Stimulated activated naive CD8-positive, alpha-beta T cell treated with anti-CD3 and anti-CD28 coated beads, Interleukin-15, Interleukin-2, amounts not matched to agents 100 ng/mL and 50 ng/mL, for 24 hours (primary cell): ENCODE data around the gene SHFL.
A peak's percentile ranks its signal among the peaks of the same experiment; 100 is the strongest.

Source experiments
- H3K27ac Mint-ChIP-seq: one replicate; pipeline ENCODE4 v1.8.0; 2021; ENCODE audit warnings: mild to moderate bottlenecking, mixed read lengths
- H3K27me3 Mint-ChIP-seq: one replicate; pipeline ENCODE4 v1.8.0; 2021; ENCODE audit warnings: mixed read lengths
- H3K36me3 Mint-ChIP-seq: one replicate; pipeline ENCODE4 v1.8.0; 2021; ENCODE audit warnings: low read depth, mixed read lengths
- H3K4me1 Mint-ChIP-seq: one replicate; pipeline ENCODE4 v1.8.0; 2021; ENCODE audit warnings: low read depth, mixed read lengths
- H3K4me3 Mint-ChIP-seq: one replicate; pipeline ENCODE4 v1.8.0; 2021; ENCODE audit warnings: mild to moderate bottlenecking, mixed read lengths
- H3K9me3 Mint-ChIP-seq: one replicate; pipeline ENCODE4 v1.8.0; 2021; ENCODE audit warnings: mixed read lengths

Gene SHFL

GRCh38 chr19:10095948-10096614 lies 10.0 kb downstream of the SHFL start:
- Mint-ChIP-seq H3K9me3 (no peaks in the 10 kb centered on the region), H3K27ac (peak overlapping the region; percentile 70), H3K4me1 (peaks cover 38% of the 10 kb centered on the region), H3K36me3 (peaks cover 30% of the 10 kb centered on the region), H3K27me3 (no peaks in the 10 kb centered on the region), H3K4me3 (peak overlapping the region; percentile 55)

- peak overlapping the region; percentile 47 for H3K4me3 Mint-ChIP-seq
- H3K27me3 Mint-ChIP-seq: no peaks in the 10 kb centered on the region
- peaks cover 43% of the 10 kb centered on the region for H3K4me1 Mint-ChIP-seq
- peak overlapping the region; percentile 63 for H3K27ac Mint-ChIP-seq
- peaks cover 28% of the 10 kb centered on the region for H3K36me3 Mint-ChIP-seq
- H3K9me3 Mint-ChIP-seq: no peaks in the 10 kb centered on the region
Measured at GRCh38 chr19:10096615-10096963, 10.5 kb downstream of the SHFL start.

GRCh38 chr19:10100163-10100785 lies 14.2 kb downstream of the SHFL start:
- peaks cover 3% of the 10 kb centered on the region for H3K36me3 Mint-ChIP-seq
- H3K4me3 Mint-ChIP-seq: peak overlapping the region; percentile 63
- H3K27me3 Mint-ChIP-seq: no peaks in the 10 kb centered on the region
- H3K9me3 Mint-ChIP-seq: no peaks in the 10 kb centered on the region
- H3K4me1 Mint-ChIP-seq: peaks cover 77% of the 10 kb centered on the region
- peak overlapping the region; percentile 85 for H3K27ac Mint-ChIP-seq

GRCh38 chr19:10102787-10103236 lies 16.7 kb downstream of the SHFL start:
- Mint-ChIP-seq H3K36me3 (peaks cover 16% of the 10 kb centered on the region), H3K27ac (peak overlapping the region; percentile 98), H3K9me3 (no peaks in the 10 kb centered on the region), H3K27me3 (no peaks in the 10 kb centered on the region), H3K4me1 (peaks cover 84% of the 10 kb centered on the region), H3K4me3 (peak overlapping the region; percentile 75)

GRCh38 chr19:10104130-10104513 lies 18.0 kb downstream of the SHFL start:
- peaks cover 86% of the 10 kb centered on the region for H3K4me1 Mint-ChIP-seq
- H3K27me3 Mint-ChIP-seq: no peaks in the 10 kb centered on the region
- peak overlapping the region; percentile 100 for H3K27ac Mint-ChIP-seq
- H3K36me3 Mint-ChIP-seq: peaks cover 28% of the 10 kb centered on the region
- no peaks in the 10 kb centered on the region for H3K9me3 Mint-ChIP-seq
- peak overlapping the region; percentile 95 for H3K4me3 Mint-ChIP-seq

- H3K4me3 Mint-ChIP-seq: peak overlapping the region; percentile 95
- H3K36me3 Mint-ChIP-seq: peaks cover 32% of the 10 kb centered on the region
- H3K27ac Mint-ChIP-seq: peak overlapping the region; percentile 100
- no peaks in the 10 kb centered on the region for H3K27me3 Mint-ChIP-seq
- H3K9me3 Mint-ChIP-seq: no peaks in the 10 kb centered on the region
- peaks cover 88% of the 10 kb centered on the region for H3K4me1 Mint-ChIP-seq
Measured at GRCh38 chr19:10104665-10105508, 18.8 kb downstream of the SHFL start.

GRCh38 chr19:10105509-10106099 lies 19.5 kb downstream of the SHFL start:
- H3K4me1 Mint-ChIP-seq: peaks cover 91% of the 10 kb centered on the region
- peak overlapping the region; percentile 95 for H3K4me3 Mint-ChIP-seq
- no peaks in the 10 kb centered on the region for H3K27me3 Mint-ChIP-seq
- peak overlapping the region; percentile 100 for H3K27ac Mint-ChIP-seq
- peaks cover 38% of the 10 kb centered on the region for H3K36me3 Mint-ChIP-seq
- H3K9me3 Mint-ChIP-seq: no peaks in the 10 kb centered on the region

GRCh38 chr19:10106100-10106936 lies 20.2 kb downstream of the SHFL start, which contains the start of gene PPAN:
PPAN (plus strand) TSS chr19:10106362; CDS start chr19:10106395, 33 bp downstream.
- Mint-ChIP-seq H3K9me3 (no peaks in the 10 kb centered on the region), H3K4me1 (peaks cover 91% of the 10 kb centered on the region), H3K4me3 (peak within 1 kb of the TSS; percentile 95), H3K27me3 (no peaks in the 10 kb centered on the region), H3K27ac (peak within 1 kb of the TSS; percentile 100), H3K36me3 (peaks cover 43% of the 10 kb centered on the region)

- peak overlapping the region; percentile 95 for H3K4me3 Mint-ChIP-seq
- no peaks in the 10 kb centered on the region for H3K9me3 Mint-ChIP-seq
- peak overlapping the region; percentile 100 for H3K27ac Mint-ChIP-seq
- peaks cover 92% of the 10 kb centered on the region for H3K4me1 Mint-ChIP-seq
- H3K36me3 Mint-ChIP-seq: peaks cover 49% of the 10 kb centered on the region
- no peaks in the 10 kb centered on the region for H3K27me3 Mint-ChIP-seq
Measured at GRCh38 chr19:10107254-10107653, 21.1 kb downstream of the SHFL start.

GRCh38 chr19:10107817-10108367 lies 21.8 kb downstream of the SHFL start:
- peaks cover 52% of the 10 kb centered on the region for H3K36me3 Mint-ChIP-seq
- H3K4me3 Mint-ChIP-seq: peak overlapping the region; percentile 95
- H3K9me3 Mint-ChIP-seq: no peaks in the 10 kb centered on the region
- H3K27me3 Mint-ChIP-seq: no peaks in the 10 kb centered on the region
- H3K27ac Mint-ChIP-seq: peak overlapping the region; percentile 100
- H3K4me1 Mint-ChIP-seq: peaks cover 92% of the 10 kb centered on the region

GRCh38 chr19:10109528-10109927 lies 23.4 kb downstream of the SHFL start:
- H3K9me3 Mint-ChIP-seq: no peaks in the 10 kb centered on the region

GRCh38 chr19:10110076-10110971 lies 24.2 kb downstream of the SHFL start:
- Mint-ChIP-seq H3K9me3 (no peaks in the 10 kb centered on the region), H3K27me3 (no peaks in the 10 kb centered on the region), H3K36me3 (peaks cover 62% of the 10 kb centered on the region), H3K4me1 (peaks cover 86% of the 10 kb centered on the region), H3K27ac (peak overlapping the region; percentile 92), H3K4me3 (peak overlapping the region; percentile 95)

More at GRCh38 chr19:10109528-10109927, 23.4 kb downstream of the SHFL start:
- peaks cover 54% of the 10 kb centered on the region for H3K36me3 Mint-ChIP-seq
- H3K4me3 Mint-ChIP-seq: peak overlapping the region; percentile 95
- H3K27me3 Mint-ChIP-seq: no peaks in the 10 kb centered on the region
- H3K4me1 Mint-ChIP-seq: peaks cover 90% of the 10 kb centered on the region
- peak overlapping the region; percentile 82 for H3K27ac Mint-ChIP-seq

GRCh38 chr19:10110972-10111317 lies 24.8 kb downstream of the SHFL start:
- Mint-ChIP-seq H3K36me3 (peaks cover 65% of the 10 kb centered on the region), H3K27me3 (no peaks in the 10 kb centered on the region), H3K4me3 (peak overlapping the region; percentile 95), H3K9me3 (no peaks in the 10 kb centered on the region), H3K4me1 (peaks cover 81% of the 10 kb centered on the region), H3K27ac (peak overlapping the region; percentile 92)
